SU-DHL-6 (cell line): Measurements from ENCODE around the gene CEP164.

Experiments used
- H2AFZ ChIP-seq: fragments of 200-600 bp; sonication (generic); 2 replicates; pipeline ENCODE4 v1.6.1; 2014; ENCODE audit warnings: low read depth, mild to moderate bottlenecking, moderate library complexity, mixed read lengths, antibody characterized with exemption, low read length; ENCODE audit not compliant: severe bottlenecking
- H3F3A ChIP-seq: fragments of 200-600 bp; shearing (Covaris generic); 2 replicates; pipeline ENCODE4 v1.6.0; 2016; ENCODE audit warnings: antibody characterized with exemption, mild to moderate bottlenecking; ENCODE audit not compliant: insufficient read depth
- H3K27ac ChIP-seq: fragments of 200-600 bp; sonication (generic); 2 replicates; pipeline ENCODE4 v1.5.1; 2016; ENCODE audit warnings: low read depth, mild to moderate bottlenecking, low read length, moderate library complexity, mixed read lengths
- H3K27me3 ChIP-seq: fragments of 200-600 bp; sonication (generic), shearing (Covaris generic); 2 replicates; pipeline ENCODE4 v1.6.0; 2014; ENCODE audit warnings: mild to moderate bottlenecking, low read length
- H3K36me3 ChIP-seq: fragments of 200-600 bp; sonication (generic); 2 replicates; pipeline ENCODE4 v1.6.1; 2014; ENCODE audit warnings: mild to moderate bottlenecking, low read length, mixed read lengths
- H3K4me2 ChIP-seq: fragments of 300-600, 200-600 bp; shearing (Covaris generic), sonication (generic); 2 replicates; pipeline ENCODE4 v1.6.0; 2014; ENCODE audit warnings: low read length, low read depth, mild to moderate bottlenecking; ENCODE audit not compliant: poor library complexity, severe bottlenecking
- H3K4me3 ChIP-seq: fragments of 200-600 bp; sonication (generic); 2 replicates; pipeline ENCODE4 v1.5.1; 2014; ENCODE audit warnings: antibody characterized with exemption, low read length, mild to moderate bottlenecking, mixed read lengths; ENCODE audit not compliant: insufficient read depth, poor library complexity, severe bottlenecking
- H3K79me2 ChIP-seq: fragments of 200-600 bp; sonication (generic); 2 replicates; pipeline ENCODE4 v1.6.1; 2014; ENCODE audit warnings: mild to moderate bottlenecking, low read length, moderate library complexity; ENCODE audit not compliant: insufficient read depth
- H3K9ac ChIP-seq: fragments of 200-600 bp; sonication (generic); 2 replicates; pipeline ENCODE4 v1.7.0; 2014; ENCODE audit warnings: mild to moderate bottlenecking, low read length
- H3K9me2 ChIP-seq: fragments of 200-600 bp; sonication (generic); replicated peaks from 2 replicates; pipeline ENCODE4 v1.6.1; 2014; ENCODE audit warnings: low read length; ENCODE audit not compliant: insufficient read depth
- H3K9me3 ChIP-seq: fragments of 200-600 bp; sonication (generic); 2 replicates; pipeline ENCODE4 v1.6.1; 2014; ENCODE audit warnings: low read length, mixed read lengths; ENCODE audit not compliant: insufficient read depth
- H4K20me1 ChIP-seq: fragments of 200-600 bp; sonication (generic); 2 replicates; pipeline ENCODE4 v1.6.1; 2014; ENCODE audit warnings: low read depth, mild to moderate bottlenecking, antibody characterized with exemption, low read length, moderate library complexity, mixed read lengths
- CTCF ChIP-seq: fragments of 200-600 bp; sonication (generic); IDR thresholded peaks from one replicate; pipeline ENCODE4 v1.5.1; 2017; ENCODE audit warnings: antibody characterized with exemption, mild to moderate bottlenecking, low read length, moderate library complexity; ENCODE audit not compliant: insufficient read depth, poor library complexity, severe bottlenecking
- EZH2phosphoT487 ChIP-seq: fragments of 200-600 bp; sonication (generic), shearing (Covaris generic); conservative IDR thresholded peaks from 2 replicates; pipeline ENCODE4 v1.6.1; 2018; ENCODE audit warnings: mild to moderate bottlenecking, antibody characterized with exemption, low read length, moderate library complexity, mixed read lengths

CEP164 gene

GRCh38 chr11:117295438-117296137 lies 32.1 kb upstream of the CEP164 start:
- no peak overlapping the region for H3K4me3 ChIP-seq
- no peak overlapping the region for H3K4me2 ChIP-seq
- no peak overlapping the region for H3K9ac ChIP-seq
- no peaks in the 10 kb centered on the region for H3K9me3 ChIP-seq
- no peaks in the 10 kb centered on the region for H3K79me2 ChIP-seq
- TF ChIP-seq EZH2phosphoT487 (no peak), CTCF (no peak)
- no peaks in the 10 kb centered on the region for H3K27me3 ChIP-seq
- H3K36me3 ChIP-seq, result no peaks in the 10 kb centered on the region
- no peaks in the 10 kb centered on the region for H4K20me1 ChIP-seq
- no peaks in the 10 kb centered on the region for H3F3A ChIP-seq
- no peak overlapping the region for H2AFZ ChIP-seq
- no peaks in the 10 kb centered on the region for H3K9me2 ChIP-seq
- H3K27ac ChIP-seq, result no peak overlapping the region

- Histone ChIP-seq H3K79me2 (no peaks in the 10 kb centered on the region), H3K9ac (no peak overlapping the region), H3F3A (no peaks in the 10 kb centered on the region), H2AFZ (no peak overlapping the region), H3K9me3 (no peaks in the 10 kb centered on the region), H3K4me3 (no peak overlapping the region), H3K36me3 (no peaks in the 10 kb centered on the region), H3K27ac (no peak overlapping the region), H3K4me2 (no peak overlapping the region), H3K27me3 (no peaks in the 10 kb centered on the region), H3K9me2 (no peaks in the 10 kb centered on the region), H4K20me1 (no peaks in the 10 kb centered on the region)
- no peak for TF ChIP-seq CTCF
- no peak for TF ChIP-seq EZH2phosphoT487
Measured at GRCh38 chr11:117296881-117297280, 30.8 kb upstream of the CEP164 start.

- Histone ChIP-seq H3F3A (no peaks in the 10 kb centered on the region), H3K27me3 (no peaks in the 10 kb centered on the region), H3K79me2 (no peaks in the 10 kb centered on the region), H3K36me3 (no peaks in the 10 kb centered on the region), H3K9me3 (no peaks in the 10 kb centered on the region), H3K9me2 (no peaks in the 10 kb centered on the region), H3K4me3 (no peak overlapping the region), H4K20me1 (no peaks in the 10 kb centered on the region), H3K4me2 (no peak overlapping the region), H2AFZ (no peak overlapping the region), H3K9ac (no peak overlapping the region), H3K27ac (no peak overlapping the region)
- no peak for TF ChIP-seq EZH2phosphoT487
- no peak for TF ChIP-seq CTCF
Measured at GRCh38 chr11:117298195-117298594, 29.5 kb upstream of the CEP164 start.
